H1 (cell line): ENCODE measurements around the gene RASD1. TPM values are rescaled to one million over a fixed set of nuclear protein-coding genes. Genes with fewer than 3 reads are reported as not detected.

ENCODE experiments used
- EP300 ChIP-seq, 2 experiments: IDR thresholded peaks; 1 replicate in 1 of 2; 2 replicates in 1 of 2; pipeline ENCODE4 v1.6.1; 2011 to 2012; ENCODE audit warnings: low read depth in 2 of 2, low read length in 2 of 2, mild to moderate bottlenecking in 2 of 2, borderline replicate concordance in 1 of 2, inconsistent platforms in 1 of 2, moderate library complexity in 1 of 2
- GTF2F1 ChIP-seq: IDR thresholded peaks from 2 replicates; pipeline ENCODE4 v1.6.1; 2012; ENCODE audit warnings: low read depth, low read length, improper control_type of control experiment, borderline replicate concordance
- JUN ChIP-seq: IDR thresholded peaks from 2 replicates; pipeline ENCODE4 v1.6.1; 2011; ENCODE audit warnings: low read depth, mild to moderate bottlenecking, improper control_type of control experiment, low read length
- KDM4A ChIP-seq: IDR thresholded peaks from one replicate; pipeline ENCODE4 v1.7.1; 2012; ENCODE audit warnings: low read depth, mild to moderate bottlenecking, moderate library complexity, low read length, inconsistent platforms; ENCODE audit not compliant: severe bottlenecking
- SAP30 ChIP-seq: fragments of 300-600 bp; sonication (generic); IDR thresholded peaks from 2 replicates; pipeline ENCODE4 v1.7.1; 2012; ENCODE audit warnings: low read length, moderate library complexity, mild to moderate bottlenecking, inconsistent platforms; ENCODE audit not compliant: insufficient read depth, insufficient replicate concordance
- SIN3A ChIP-seq, 2 experiments: IDR thresholded peaks in 1 of 2; conservative IDR thresholded peaks in 1 of 2; 2 replicates each; pipeline ENCODE4 v1.6.1; 2011 to 2012; ENCODE audit warnings: low read length in 2 of 2, improper control_type of control experiment in 1 of 2, low read depth in 1 of 2, mild to moderate bottlenecking in 1 of 2
- TCF12 ChIP-seq: IDR thresholded peaks from 2 replicates; pipeline ENCODE4 v1.6.1; 2011; ENCODE audit warnings: low read depth, mild to moderate bottlenecking, low read length
- polyA plus RNA-seq, 7 experiments: library from polyadenylated mRNA; depleted of rRNA in 3 of 7; stranded (reverse) in 5 of 7; unstranded in 2 of 7; fragments of >200 nt in 5 of 7; fragments of 200-250 nt in 2 of 7; gene quantifications; 1 replicate in 5 of 7; 2 replicates in 1 of 7; 4 replicates in 1 of 7; pipeline versions ENCODE4 v1.2.1 to v1.2.3, GENCODE V29; 2011 to 2013; ENCODE audit warnings: missing spikeins in 2 of 7, mixed read lengths in 2 of 7
- total RNA-seq: library from RNA; stranded (reverse); fragmentation: NEBNext Ultra II Directional; extraction: Animal tissue kit (Norgen Biotek cat#: 25700); gene quantifications from 2 replicates; pipeline ENCODE4 v1.2.1, GENCODE V29; 2021
- TF ChIP-seq, protein P1 (sequence below): IDR thresholded peaks from 2 replicates; pipeline ENCODE4 v1.6.1; 2011; ENCODE audit warnings: low read length, improper control_type of control experiment

The RASD1 gene
- total and polyA plus RNA-seq, 2 of the 8 experiments (the other 6 are each of a cell fraction or from before 2014, with no cell fraction given): 2.3 to 2.6 TPM

DNA sequence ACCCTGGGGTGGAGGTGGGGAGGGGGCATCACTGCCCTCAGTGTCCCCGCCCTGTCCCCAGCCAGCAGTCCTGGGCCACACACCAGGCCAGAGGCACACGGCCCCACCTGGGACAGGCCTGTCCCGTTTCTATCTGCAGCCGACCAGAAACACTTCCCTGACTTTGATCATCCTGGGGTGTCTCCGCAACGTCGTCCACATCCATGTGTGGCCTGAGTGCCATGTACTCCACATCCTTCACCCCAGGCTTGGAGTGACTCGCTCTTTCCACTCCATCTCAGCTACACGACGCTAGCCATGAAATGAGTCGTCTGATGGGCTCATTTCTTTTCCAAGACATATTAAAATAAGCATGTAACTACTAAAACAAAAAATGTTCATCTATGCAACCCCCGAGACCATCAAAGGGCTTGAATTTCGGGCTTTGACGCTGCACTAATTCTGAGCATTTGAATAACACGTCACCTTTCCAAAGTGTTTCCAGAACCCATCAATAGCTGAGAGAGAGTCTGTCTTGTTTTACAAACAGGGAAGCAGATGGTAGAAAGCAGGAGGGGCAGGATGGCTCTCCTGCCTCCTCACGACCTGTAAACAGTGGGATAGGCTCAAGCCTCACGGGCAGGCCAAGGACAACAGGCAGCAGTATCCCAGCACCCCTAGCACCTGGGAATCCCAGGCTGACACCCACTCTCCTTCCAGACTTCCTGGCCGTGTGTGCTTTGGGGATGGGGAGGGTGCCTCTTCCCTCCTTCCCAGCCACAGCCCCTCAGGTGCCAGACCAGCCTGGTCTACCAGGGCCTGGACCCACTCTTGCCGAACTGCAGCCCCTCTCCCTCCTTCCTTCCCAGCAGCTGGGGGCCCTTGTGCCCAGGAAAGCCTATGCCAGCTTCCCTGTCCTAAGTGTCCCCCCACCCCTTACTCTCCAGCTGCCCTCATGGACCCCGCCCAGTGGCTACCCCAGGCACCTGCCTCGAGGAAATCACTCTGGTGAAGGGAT is 20.0 kb upstream of the RASD1 start (continued):
- TF ChIP-seq, protein P1, sequence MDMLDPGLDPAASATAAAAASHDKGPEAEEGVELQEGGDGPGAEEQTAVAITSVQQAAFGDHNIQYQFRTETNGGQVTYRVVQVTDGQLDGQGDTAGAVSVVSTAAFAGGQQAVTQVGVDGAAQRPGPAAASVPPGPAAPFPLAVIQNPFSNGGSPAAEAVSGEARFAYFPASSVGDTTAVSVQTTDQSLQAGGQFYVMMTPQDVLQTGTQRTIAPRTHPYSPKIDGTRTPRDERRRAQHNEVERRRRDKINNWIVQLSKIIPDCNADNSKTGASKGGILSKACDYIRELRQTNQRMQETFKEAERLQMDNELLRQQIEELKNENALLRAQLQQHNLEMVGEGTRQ: no peak
- TF ChIP-seq JUN (no peak), TCF12 (no peak), EP300 (IDR thresholded peaks at IDR 0.05; ENCODE audit: borderline replicate concordance in 1 of 2, low read depth in 2 of 2, low read length in 2 of 2) (no peak), SIN3A (conservative IDR thresholded peaks at IDR 0.05 in 1 of 2, IDR thresholded peaks at IDR 0.05 in 1 of 2; ENCODE audit: low read depth in 1 of 2, low read length in 2 of 2) (no peak), SAP30 (no peak), GTF2F1 (no peak), KDM4A (no peak)
